SU-DHL-6 (cell line): ENCODE measurements around the gene RLN2.

Experiments
- H2AFZ ChIP-seq: fragments of 200-600 bp; sonication (generic); 2 replicates; pipeline ENCODE4 v1.6.1; 2014; ENCODE audit warnings: low read depth, mild to moderate bottlenecking, moderate library complexity, mixed read lengths, antibody characterized with exemption, low read length; ENCODE audit not compliant: severe bottlenecking
- H3F3A ChIP-seq: fragments of 200-600 bp; shearing (Covaris generic); 2 replicates; pipeline ENCODE4 v1.6.0; 2016; ENCODE audit warnings: antibody characterized with exemption, mild to moderate bottlenecking; ENCODE audit not compliant: insufficient read depth
- H3K27ac ChIP-seq: fragments of 200-600 bp; sonication (generic); 2 replicates; pipeline ENCODE4 v1.5.1; 2016; ENCODE audit warnings: low read depth, mild to moderate bottlenecking, low read length, moderate library complexity, mixed read lengths
- H3K27me3 ChIP-seq: fragments of 200-600 bp; sonication (generic), shearing (Covaris generic); 2 replicates; pipeline ENCODE4 v1.6.0; 2014; ENCODE audit warnings: mild to moderate bottlenecking, low read length
- H3K36me3 ChIP-seq: fragments of 200-600 bp; sonication (generic); 2 replicates; pipeline ENCODE4 v1.6.1; 2014; ENCODE audit warnings: mild to moderate bottlenecking, low read length, mixed read lengths
- H3K4me2 ChIP-seq: fragments of 300-600, 200-600 bp; shearing (Covaris generic), sonication (generic); 2 replicates; pipeline ENCODE4 v1.6.0; 2014; ENCODE audit warnings: low read length, low read depth, mild to moderate bottlenecking; ENCODE audit not compliant: poor library complexity, severe bottlenecking
- H3K4me3 ChIP-seq: fragments of 200-600 bp; sonication (generic); 2 replicates; pipeline ENCODE4 v1.5.1; 2014; ENCODE audit warnings: antibody characterized with exemption, low read length, mild to moderate bottlenecking, mixed read lengths; ENCODE audit not compliant: insufficient read depth, poor library complexity, severe bottlenecking
- H3K79me2 ChIP-seq: fragments of 200-600 bp; sonication (generic); 2 replicates; pipeline ENCODE4 v1.6.1; 2014; ENCODE audit warnings: mild to moderate bottlenecking, low read length, moderate library complexity; ENCODE audit not compliant: insufficient read depth
- H3K9ac ChIP-seq: fragments of 200-600 bp; sonication (generic); 2 replicates; pipeline ENCODE4 v1.7.0; 2014; ENCODE audit warnings: mild to moderate bottlenecking, low read length
- H3K9me2 ChIP-seq: fragments of 200-600 bp; sonication (generic); replicated peaks from 2 replicates; pipeline ENCODE4 v1.6.1; 2014; ENCODE audit warnings: low read length; ENCODE audit not compliant: insufficient read depth
- H3K9me3 ChIP-seq: fragments of 200-600 bp; sonication (generic); 2 replicates; pipeline ENCODE4 v1.6.1; 2014; ENCODE audit warnings: low read length, mixed read lengths; ENCODE audit not compliant: insufficient read depth
- H4K20me1 ChIP-seq: fragments of 200-600 bp; sonication (generic); 2 replicates; pipeline ENCODE4 v1.6.1; 2014; ENCODE audit warnings: low read depth, mild to moderate bottlenecking, antibody characterized with exemption, low read length, moderate library complexity, mixed read lengths
- EZH2phosphoT487 ChIP-seq: fragments of 200-600 bp; sonication (generic), shearing (Covaris generic); conservative IDR thresholded peaks from 2 replicates; pipeline ENCODE4 v1.6.1; 2018; ENCODE audit warnings: mild to moderate bottlenecking, antibody characterized with exemption, low read length, moderate library complexity, mixed read lengths
- TF ChIP-seq, protein P1 (sequence below): fragments of 200-600 bp; sonication (generic); IDR thresholded peaks from one replicate; pipeline ENCODE4 v1.5.1; 2017; ENCODE audit warnings: antibody characterized with exemption, mild to moderate bottlenecking, low read length, moderate library complexity; ENCODE audit not compliant: insufficient read depth, poor library complexity, severe bottlenecking

RLN2 gene

DNA sequence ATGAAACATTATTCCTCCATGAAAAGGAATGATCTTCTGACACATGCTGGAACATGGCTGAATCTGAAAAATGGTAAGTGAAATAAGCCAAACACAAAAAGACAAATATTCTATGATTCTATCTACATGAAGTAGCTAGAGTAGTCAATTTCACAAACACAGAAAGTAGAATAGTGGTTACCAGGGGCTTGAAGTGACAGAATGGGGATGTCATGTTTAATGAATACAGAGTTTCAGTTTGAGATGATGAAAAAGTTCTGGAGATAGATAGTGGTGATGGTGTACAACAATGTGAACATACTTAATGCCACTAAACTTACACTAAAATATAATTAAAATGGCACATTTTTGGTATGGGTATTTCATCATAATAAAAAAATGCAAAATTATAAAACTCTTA, 18.3 kb downstream of the RLN2 start:
- no peak overlapping the region for H2AFZ ChIP-seq
- no peaks in the 10 kb centered on the region for H3F3A ChIP-seq
- no peak overlapping the region for H3K4me3 ChIP-seq
- H3K27ac ChIP-seq, result no peak overlapping the region
- no peaks in the 10 kb centered on the region for H3K9me3 ChIP-seq
- H3K36me3 ChIP-seq, result no peaks in the 10 kb centered on the region
- H3K27me3 ChIP-seq, result no peaks in the 10 kb centered on the region
- no peak overlapping the region for H3K9ac ChIP-seq
- no peak overlapping the region for H3K4me2 ChIP-seq
- H4K20me1 ChIP-seq, result no peaks in the 10 kb centered on the region
- H3K79me2 ChIP-seq, result no peaks in the 10 kb centered on the region
- no peaks in the 10 kb centered on the region for H3K9me2 ChIP-seq
- TF ChIP-seq, protein P1, sequence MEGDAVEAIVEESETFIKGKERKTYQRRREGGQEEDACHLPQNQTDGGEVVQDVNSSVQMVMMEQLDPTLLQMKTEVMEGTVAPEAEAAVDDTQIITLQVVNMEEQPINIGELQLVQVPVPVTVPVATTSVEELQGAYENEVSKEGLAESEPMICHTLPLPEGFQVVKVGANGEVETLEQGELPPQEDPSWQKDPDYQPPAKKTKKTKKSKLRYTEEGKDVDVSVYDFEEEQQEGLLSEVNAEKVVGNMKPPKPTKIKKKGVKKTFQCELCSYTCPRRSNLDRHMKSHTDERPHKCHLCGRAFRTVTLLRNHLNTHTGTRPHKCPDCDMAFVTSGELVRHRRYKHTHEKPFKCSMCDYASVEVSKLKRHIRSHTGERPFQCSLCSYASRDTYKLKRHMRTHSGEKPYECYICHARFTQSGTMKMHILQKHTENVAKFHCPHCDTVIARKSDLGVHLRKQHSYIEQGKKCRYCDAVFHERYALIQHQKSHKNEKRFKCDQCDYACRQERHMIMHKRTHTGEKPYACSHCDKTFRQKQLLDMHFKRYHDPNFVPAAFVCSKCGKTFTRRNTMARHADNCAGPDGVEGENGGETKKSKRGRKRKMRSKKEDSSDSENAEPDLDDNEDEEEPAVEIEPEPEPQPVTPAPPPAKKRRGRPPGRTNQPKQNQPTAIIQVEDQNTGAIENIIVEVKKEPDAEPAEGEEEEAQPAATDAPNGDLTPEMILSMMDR, result no peak
- TF ChIP-seq EZH2phosphoT487, result no peak

DNA sequence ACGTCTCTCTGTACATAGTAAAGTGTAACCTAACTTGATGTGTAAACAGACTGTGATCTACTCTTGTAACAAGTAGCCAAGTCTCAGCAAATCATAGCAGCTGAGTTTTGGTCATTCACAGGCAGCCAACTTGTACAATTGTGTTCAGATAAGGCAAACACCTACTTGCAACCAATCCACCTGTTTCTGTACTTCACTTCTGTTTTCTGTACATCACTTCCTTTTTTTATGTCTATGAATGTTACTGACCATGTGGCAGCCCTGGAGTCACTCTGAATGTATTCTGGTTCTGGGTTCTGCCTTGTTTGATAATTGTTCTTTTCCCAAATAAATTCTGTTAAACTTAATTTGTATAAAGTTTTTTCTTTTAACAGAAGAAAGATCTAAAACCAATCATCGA, 26.0 kb downstream of the RLN2 start:
- H3K9me2 ChIP-seq, result no peaks in the 10 kb centered on the region
- TF ChIP-seq EZH2phosphoT487, result no peak
- TF ChIP-seq, protein P1, result no peak
- H3K9me3 ChIP-seq, result no peaks in the 10 kb centered on the region
- H2AFZ ChIP-seq, result no peak overlapping the region
- H3K9ac ChIP-seq, result no peak overlapping the region
- no peaks in the 10 kb centered on the region for H3F3A ChIP-seq
- H3K4me3 ChIP-seq, result no peak overlapping the region
- no peaks in the 10 kb centered on the region for H3K27me3 ChIP-seq
- no peaks in the 10 kb centered on the region for H4K20me1 ChIP-seq
- no peaks in the 10 kb centered on the region for H3K79me2 ChIP-seq
- H3K27ac ChIP-seq, result no peak overlapping the region
- no peak overlapping the region for H3K4me2 ChIP-seq
- H3K36me3 ChIP-seq, result no peaks in the 10 kb centered on the region

DNA sequence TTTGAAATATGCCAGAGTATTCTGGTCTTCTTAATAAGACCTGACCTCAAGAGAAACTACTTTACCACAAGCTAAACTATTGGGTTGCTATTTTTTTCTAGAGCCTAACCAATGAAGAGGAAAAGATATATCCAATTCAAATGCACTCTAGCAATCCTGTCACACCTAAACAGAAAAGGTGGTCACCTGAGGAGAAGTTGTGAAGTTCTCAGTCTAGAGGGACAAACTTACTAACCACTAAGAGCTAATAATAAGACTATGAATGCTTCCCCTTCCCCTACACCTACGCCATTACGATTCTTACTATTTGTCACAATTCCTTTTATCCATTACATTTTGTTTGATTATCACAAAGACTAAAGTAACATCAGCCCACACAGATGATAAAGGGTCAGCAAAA, 29.7 kb downstream of the RLN2 start:
- H3K4me2 ChIP-seq, result no peak overlapping the region
- no peaks in the 10 kb centered on the region for H3F3A ChIP-seq
- no peaks in the 10 kb centered on the region for H3K27me3 ChIP-seq
- no peaks in the 10 kb centered on the region for H3K79me2 ChIP-seq
- no peaks in the 10 kb centered on the region for H3K36me3 ChIP-seq
- H3K9ac ChIP-seq, result no peak overlapping the region
- H3K4me3 ChIP-seq, result no peak overlapping the region
- H2AFZ ChIP-seq, result no peak overlapping the region
- H4K20me1 ChIP-seq, result no peaks in the 10 kb centered on the region
- H3K9me3 ChIP-seq, result no peaks in the 10 kb centered on the region
- no peaks in the 10 kb centered on the region for H3K9me2 ChIP-seq
- no peak overlapping the region for H3K27ac ChIP-seq
- TF ChIP-seq, protein P1, result no peak
- TF ChIP-seq EZH2phosphoT487, result no peak

DNA sequence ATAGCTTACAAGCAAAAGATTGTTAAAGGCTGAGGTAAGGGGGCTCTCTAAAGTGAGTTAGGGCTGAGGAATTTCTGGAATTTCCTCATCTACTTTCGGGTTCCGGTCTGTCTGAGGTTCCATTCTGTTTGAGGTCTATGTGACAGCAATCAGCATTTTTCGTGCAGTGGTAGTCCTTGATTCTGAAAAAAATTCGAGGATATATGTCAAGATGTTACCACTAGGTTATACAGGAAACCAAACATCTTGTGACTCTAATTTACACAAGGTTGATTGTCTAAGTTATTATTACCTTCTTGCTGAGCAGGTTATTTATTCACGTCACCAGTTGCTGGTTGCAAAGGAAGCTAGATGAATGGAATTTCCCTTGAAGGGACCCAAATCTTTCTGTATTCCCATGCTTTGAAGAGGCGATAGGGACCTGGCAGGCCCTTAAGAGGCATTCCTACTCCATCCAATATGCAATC, 35.2 kb downstream of the RLN2 start:
- H3K27me3 ChIP-seq, result no peaks in the 10 kb centered on the region
- TF ChIP-seq, protein P1, result no peak
- no peak for TF ChIP-seq EZH2phosphoT487
- H3K9me3 ChIP-seq, result no peaks in the 10 kb centered on the region
- no peaks in the 10 kb centered on the region for H3F3A ChIP-seq
- no peaks in the 10 kb centered on the region for H4K20me1 ChIP-seq
- H3K79me2 ChIP-seq, result no peaks in the 10 kb centered on the region
- no peak overlapping the region for H3K4me3 ChIP-seq
- H3K27ac ChIP-seq, result no peak overlapping the region
- H2AFZ ChIP-seq, result no peak overlapping the region
- no peaks in the 10 kb centered on the region for H3K36me3 ChIP-seq
- no peak overlapping the region for H3K9ac ChIP-seq
- H3K9me2 ChIP-seq, result no peaks in the 10 kb centered on the region
- H3K4me2 ChIP-seq, result no peak overlapping the region
